CD4-positive, alpha-beta T cell treated with Interleukin-6 for 4 hours (primary cell): ENCODE results near the gene GNAQ.
"Not testable (repeated sequence)": the region's sequence is repeated elsewhere in the genome, so short reads cannot be mapped to it uniquely, and the experiment has no call there.

Experiments used
- DNase-seq: peaks from one replicate; pipeline ENCODE4 v3.0.0-alpha.2; 2020; ENCODE audit warnings: mixed read lengths

The GNAQ gene

DNA sequence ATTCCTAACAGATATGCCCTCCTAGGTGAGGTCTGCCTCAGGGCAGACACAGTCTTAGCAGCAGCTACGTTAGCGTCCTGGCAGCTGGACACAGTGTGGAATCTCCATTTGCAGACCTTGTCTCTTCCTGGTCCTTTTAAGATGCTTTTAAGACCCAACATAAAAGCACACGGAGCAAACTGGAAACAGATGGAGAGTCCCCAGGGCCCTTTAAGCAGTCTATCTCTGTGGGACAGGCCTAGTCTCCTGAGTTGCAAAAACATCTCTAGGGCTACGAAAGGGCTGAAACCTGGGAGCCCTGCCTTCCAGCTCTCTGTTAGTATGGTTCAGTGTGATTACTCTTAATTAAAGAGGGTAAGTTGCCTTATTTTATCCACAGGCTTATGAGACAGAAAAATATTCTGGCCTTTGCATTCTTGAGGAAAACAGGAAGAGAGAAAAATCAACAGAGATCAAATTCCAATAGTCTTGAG, 317.5 kb downstream of the GNAQ start:
- DNase-seq = no peak

DNA sequence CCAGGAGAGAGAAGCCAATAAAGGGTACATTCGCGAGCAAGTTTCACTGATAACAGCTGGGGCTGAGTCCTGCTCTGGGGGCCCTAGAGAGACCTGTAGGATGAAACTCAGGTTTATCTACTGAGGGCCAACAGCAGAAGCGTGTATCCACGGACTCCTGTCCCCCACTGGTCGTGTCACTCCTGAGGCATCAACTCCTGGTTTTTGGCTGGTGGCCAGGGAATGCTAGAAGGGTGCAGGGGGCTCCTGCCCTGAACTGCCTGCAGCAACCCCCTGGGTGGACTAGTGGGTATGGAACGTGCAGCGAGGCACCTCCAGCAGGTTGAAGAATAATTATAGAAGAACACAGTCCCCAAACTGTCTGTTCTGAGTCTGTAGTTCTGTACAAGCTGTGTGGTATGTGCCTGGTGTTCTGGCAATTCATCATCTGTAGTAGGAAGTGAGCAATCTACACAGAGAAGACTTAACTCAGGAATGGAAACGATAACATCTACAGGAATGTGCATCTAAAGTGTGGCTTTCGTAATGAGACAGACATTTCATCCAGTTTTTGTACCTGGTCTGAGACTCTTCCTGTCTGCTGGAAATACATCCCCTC, 319.0 kb downstream of the GNAQ start:
- no peak for DNase-seq

DNA sequence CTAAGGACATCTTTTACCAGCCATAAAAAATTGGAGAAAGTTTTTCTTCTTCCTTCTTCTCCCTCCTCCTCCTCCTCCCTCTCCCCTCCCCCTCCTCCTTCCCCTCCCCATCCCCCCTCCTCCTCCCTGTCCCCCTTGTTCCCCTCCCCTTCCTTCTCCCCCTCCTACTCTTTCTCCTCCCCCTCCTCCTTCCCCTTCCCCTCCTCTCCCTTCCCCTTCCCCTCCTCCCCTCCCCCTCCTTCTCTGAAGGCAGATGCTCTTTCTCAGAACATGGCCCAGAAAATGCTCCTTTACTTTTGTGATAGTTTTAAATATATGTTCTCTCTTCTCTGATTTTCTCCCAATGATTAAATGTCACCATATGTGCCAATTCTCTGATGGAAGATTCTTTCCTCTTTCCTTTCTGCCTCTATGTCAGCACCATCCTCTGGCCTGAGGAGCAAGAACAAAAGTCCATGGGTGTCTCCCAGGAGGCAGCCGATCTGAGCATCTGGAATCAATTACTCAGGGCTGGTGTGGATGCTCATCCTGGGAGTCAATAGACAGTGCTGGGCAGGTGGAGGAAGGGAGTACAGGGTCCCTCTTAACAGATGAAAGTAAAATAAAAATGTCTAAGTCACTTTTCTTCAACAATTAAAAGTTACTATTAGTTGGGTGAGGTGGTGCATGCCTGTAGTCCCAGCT, 320.5 kb downstream of the GNAQ start:
- no peak for DNase-seq

DNA sequence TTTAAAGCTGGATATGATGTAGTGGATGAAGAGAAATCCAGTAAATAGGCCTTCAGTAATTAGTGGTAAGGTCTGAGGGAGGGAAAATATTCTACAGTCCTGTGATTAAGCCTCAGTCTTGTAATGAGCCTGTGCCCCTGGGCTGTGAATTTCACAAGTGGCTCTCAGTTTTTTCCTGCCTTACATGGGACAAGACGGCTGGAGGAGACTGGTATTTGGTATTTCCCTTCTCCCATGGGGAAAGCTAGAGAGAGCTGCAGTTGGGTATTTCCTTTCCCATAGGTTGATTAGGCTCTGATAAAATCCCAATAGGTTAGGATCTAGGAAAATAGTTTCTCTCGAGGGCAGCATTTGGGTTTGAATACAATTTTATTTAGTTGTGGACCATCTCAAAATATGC, 321.3 kb downstream of the GNAQ start:
- no peak for DNase-seq

DNA sequence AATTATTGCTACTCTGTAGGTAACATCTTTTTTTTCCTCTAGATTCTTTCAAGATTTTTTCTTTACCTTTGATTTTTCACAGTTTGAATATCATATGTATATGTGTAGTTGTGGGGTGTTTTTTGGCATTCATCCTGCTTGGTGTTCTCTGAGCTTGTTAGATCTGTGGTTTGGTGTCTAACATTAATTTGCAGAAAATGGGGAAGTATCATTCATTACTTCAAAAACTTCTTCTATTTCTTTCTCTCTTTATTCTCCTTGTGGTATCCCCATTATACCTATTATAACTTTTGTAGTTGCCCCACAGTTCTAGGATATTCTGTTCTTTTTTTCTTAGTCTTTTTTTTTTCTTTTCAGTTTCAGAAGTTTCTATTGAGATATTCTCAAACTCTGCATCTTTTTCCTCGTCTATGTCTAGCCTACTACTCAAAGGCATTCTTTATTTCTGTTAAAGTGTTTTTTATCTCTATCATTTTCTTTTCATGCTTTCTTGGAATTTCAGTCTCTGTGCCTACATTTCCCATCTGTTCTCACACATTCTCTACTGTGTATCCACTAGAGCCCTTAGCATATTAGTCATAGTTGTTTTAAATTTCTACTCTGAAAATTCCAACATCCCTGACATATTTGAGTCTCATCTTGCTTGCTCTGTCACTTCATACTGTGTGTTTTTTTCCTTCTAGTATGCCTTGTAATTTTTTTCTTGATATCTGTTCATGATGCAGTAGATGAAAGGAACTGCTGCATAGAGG, 323.4 kb downstream of the GNAQ start:
- DNase-seq = no peak

DNA sequence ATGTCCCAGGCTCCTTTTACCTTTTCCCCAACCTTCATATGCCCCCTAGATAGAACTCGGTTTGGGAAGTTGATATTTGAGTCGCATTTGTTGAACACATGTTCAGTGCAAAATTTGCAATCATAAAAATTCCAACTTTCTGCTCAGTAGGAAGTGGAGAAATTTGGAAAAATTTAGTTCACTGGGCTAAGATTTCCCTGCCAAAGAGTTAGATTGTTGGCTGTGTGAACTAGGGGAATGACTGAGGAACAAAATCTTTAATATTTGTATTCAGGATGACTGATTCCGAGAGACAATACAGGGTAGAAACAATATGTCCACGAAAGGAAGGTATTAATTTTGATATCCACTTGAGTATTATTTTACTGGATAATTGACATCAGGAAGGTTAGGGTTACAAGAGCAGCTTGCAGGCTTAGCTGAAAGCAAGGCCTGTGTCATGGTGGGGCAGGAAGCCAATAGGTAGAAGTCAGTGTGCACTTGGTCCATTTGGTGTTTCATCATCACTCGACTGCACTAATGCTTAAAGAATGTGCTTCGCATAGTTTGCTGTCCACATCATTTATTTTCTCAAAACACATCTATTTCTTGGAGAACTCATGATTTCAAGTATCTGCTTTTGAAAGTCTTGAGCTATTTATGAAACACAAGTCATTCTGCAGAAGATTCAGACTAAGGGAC, 324.1 kb downstream of the GNAQ start:
- no peak for DNase-seq

DNA sequence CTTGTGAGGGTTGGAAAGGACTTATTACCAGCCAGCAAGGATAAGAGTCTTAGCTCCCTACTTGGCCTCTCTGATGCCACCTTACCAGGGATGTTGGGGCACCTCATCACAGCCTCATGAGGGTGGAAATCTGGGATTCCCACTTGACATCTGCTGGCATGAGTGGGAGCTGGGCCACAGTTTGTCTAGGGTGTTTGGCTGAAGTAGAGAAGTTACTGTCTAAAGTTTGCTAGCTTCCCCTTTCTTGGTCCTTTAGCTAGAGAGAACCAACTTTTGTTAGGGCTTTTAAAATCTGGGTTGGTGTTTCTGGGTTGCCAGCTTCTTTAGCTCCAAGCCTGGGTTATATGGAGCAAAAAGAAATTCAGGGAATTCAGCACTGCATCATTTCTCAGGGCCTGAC, 326.0 kb downstream of the GNAQ start:
- DNase-seq = no peak

DNA sequence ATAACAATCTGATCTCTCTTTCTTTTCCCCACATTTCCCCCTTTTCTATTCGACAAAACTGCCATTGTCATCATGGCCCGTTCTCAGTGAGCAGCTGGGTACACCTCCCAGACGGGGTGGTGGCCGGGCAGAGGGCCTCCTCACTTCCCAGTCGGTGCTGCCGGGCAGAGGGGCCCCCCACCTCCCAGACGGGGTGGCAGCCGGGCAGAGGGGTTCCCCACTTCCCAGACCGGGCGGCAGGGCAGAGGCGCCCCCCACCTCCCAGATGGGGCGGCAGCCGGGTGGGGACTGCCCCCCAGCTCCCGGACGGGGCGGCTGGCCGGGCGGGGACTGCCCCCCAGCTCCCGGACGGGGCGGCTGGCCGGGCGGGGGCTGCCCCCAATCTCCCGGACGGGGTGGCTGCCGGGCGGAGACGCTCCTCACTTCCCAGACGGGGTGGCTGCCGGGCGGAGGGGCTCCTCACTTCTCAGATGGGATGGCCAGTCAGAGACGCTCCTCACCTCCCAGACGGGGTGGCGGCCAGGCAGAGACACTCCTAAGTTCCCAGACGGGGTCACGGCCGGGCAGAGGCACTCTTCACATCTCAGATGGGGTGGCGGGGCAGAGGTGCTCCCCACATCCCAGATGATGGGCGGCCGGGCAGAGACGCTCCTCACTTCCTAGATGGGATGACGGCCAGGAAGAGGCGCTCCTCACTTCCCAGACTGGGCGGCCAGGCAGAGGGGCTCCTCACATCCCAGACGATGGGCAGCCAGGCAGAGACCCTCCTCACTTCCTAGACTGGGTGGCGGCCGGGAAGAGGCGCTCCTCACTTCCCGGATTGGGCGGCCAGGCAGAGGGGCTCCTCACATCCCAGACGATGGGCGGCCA, 328.9 kb downstream of the GNAQ start:
- DNase-seq = not testable (repeated sequence)

DNA sequence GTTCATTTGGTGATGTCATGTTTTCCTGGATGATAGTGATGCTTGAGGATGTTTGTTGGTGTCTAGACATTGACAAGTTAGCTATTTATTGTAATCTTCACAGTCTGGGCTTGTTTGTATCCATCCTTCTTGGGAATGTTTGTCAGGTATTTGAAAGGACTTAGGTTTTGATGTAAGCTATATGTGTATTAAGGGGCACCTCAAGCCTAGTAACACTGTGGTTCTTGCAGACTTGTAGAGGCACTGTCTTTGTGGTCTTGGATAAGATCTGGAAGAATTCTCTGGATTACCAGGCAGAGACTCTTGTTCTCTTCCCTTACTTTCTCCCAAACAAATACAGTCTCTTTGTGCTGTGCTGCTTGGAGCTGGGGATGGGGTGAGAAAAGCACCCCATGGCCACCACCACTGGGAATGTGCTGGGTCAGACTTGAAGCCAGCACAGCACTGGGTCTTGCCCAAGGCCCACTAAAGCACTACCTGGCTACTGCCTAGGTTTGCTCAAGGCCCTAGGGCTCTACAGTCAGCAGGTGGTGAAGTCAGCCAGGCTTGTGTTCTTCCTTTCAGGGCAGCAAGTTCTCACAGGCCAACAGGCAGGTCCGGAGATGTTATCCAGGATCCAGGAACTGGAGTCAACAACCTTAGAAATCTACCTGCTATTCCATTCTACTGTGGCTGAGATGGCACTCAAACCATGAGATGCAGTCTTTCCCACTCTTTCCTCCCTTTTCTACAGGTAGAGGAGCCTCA, 334.2 kb downstream of the GNAQ start:
- DNase-seq = no peak

DNA sequence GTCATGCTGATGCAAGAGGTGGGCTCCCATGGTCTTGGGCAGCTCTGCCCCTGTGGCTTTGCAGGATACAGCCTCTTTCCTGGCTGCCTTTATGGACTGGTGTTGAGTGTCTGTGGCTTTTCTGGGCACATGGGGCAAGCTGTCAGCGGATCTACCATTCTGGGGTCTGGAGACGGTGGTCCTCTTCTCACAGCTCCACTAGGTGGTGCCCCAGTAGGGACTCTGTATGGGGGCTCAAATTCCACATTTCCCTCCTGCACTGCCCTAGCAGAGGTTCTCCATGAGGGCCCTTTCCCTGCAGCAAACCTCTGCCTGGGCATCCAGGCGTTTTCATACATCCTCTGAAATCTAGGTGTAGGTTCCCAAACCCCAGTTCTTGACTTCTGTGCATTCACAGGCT, 340.9 kb downstream of the GNAQ start:
- DNase-seq = not testable (repeated sequence)

DNA sequence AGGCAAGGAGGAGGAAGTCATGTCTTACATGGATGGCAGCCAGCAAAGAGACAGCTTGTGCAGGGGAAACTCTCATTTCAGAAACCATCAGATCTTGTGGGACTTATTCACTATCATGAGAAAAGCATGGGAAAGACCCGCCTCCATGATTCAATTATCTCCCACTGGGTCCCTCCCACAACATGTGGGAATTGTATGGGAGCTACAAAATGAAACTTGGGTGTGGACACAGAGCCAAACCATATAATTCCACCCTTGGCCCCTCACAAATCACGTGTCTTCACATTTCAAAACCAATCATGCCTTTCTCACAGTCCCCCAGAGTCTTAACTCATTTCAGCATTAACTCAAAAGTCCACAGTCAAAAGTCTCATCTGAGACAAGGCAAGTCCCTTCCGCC, 341.5 kb downstream of the GNAQ start:
- DNase-seq = not testable (repeated sequence)

DNA sequence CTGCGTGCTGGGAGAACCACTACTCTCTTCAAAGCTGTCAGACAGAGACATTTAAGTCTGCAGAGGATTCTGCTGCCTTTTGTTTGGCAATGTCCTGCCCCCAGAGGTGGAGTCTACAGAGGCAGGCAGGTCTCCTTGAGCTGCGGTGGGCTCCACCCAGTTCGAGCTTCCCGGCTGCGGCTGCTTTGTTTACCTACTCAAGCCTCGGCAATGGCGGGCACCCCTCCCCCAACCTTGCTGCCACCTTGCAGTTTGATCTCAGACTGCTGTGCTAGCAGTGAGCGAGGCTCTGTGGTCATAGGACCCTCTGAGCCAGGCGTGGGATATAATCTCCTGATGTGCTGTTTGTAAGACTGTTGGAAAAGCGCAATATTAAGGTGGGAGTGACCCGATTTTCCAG, 343.9 kb downstream of the GNAQ start:
- DNase-seq = not testable (repeated sequence)

DNA sequence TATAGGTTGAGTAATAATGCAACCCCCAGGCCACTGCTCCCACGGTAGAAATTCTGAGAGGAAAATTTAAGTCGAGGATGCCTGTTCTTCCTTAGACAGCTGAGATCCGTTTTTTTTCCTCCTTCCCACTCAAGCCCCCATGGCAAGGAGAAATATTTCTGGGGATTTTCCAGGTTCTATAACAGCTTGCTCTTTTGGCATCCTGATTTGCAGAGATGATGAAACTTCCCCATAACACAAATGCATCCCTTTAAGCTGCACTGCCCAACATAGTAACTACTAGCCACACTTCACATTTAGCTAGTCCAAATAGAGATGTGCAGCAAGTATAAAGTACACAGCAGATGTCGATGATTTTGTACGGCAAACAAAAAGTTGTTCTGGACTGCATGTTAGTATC, 351.0 kb downstream of the GNAQ start:
- no peak for DNase-seq

DNA sequence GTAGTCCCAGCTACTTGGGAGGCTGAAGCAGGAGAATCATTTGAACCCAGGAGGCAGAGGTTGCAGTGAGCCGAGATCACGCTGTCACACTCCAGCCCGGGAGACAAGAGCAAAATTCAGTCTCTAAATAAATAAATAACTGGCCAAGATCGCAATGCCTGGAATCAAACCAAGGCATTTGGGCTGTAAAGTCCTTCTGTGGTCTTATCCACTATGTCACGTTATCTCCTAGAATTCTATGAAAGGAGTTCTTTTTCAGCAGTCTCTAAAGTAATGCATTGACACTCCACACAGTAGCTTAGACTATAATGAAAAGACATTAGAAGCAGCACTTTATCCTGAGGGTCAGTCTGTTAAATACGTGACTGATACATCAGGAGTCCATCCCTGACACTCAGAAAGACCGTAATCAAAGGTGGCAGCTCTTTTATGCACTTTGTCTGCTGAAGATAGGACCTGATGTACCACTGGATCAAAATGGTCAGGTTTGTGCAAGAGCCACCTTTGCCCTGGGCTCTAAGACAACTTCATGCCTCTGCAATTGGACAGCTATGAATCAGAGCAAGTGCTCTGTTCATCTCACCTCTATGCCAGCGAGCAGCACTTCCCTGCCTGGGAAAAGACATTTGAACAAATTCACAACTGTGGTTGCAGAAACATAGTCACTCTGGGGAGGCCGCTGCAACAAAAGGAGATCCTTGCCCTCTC, 351.8 kb downstream of the GNAQ start:
- no peak for DNase-seq

DNA sequence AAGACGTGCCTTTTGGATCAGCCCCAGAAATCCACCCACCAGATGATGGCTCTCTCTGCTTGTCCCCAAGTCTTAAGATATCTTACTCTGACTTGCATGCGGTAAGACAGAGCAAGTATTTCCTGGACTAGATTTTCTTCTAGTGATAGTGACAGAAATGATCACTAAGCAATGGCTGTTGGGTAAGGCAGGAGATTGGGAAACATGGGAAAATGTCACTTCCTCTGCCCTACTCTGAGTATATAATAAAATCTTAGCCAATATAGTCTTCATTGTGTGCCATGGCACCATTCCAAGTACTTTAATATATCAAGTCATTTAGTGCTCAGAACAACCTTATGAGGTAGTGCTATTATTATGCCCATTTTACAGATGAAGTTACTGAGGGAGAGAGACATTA, 352.5 kb downstream of the GNAQ start:
- DNase-seq = no peak

DNA sequence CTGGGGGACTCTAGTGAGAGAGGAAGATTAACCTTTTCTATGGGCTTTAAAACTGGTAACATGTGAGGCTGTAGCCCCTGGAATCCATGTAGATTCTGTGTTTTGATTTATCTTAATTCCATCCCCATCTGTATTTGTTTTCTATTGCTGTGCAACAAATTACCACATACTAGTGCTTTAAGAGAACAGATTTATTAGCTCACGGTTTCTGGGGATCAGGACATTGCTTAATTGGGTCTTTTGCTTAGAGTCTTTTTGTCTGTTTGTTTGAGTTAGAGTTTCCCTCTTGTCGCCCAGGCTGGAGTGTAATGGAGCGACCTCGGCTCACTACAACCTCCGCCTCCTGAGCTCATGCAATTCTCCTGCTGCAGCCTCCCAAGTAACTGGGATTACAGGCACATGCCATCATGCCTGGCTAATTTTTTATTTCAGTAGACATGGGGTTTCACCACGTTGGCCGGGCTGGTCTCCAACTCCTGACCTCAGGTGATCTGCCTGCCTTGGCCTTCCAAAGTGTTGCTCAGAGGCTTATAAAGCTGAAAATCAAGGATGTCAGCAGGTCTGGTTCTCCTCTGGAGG, 353.6 kb downstream of the GNAQ start:
- no peak for DNase-seq

DNA sequence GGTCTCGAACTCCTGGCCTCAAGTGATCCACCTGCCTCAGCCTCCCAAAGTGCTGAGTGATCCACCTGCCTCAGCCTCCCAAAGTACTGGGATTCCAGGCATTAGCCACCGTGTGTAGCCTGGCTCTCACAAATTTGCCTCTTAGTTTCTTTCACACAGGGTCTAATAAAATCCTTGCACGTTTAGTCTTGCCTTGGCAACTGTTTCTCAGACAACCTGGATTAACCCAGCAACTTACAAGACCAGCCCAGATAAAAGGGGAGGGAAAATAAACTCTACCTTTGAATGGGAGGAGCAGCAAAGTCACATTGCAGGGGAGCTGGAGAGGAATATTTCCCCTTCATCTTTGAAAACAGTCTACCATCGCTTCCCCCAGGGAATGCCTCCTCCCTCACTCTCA, 354.2 kb downstream of the GNAQ start:
- DNase-seq = no peak

DNA sequence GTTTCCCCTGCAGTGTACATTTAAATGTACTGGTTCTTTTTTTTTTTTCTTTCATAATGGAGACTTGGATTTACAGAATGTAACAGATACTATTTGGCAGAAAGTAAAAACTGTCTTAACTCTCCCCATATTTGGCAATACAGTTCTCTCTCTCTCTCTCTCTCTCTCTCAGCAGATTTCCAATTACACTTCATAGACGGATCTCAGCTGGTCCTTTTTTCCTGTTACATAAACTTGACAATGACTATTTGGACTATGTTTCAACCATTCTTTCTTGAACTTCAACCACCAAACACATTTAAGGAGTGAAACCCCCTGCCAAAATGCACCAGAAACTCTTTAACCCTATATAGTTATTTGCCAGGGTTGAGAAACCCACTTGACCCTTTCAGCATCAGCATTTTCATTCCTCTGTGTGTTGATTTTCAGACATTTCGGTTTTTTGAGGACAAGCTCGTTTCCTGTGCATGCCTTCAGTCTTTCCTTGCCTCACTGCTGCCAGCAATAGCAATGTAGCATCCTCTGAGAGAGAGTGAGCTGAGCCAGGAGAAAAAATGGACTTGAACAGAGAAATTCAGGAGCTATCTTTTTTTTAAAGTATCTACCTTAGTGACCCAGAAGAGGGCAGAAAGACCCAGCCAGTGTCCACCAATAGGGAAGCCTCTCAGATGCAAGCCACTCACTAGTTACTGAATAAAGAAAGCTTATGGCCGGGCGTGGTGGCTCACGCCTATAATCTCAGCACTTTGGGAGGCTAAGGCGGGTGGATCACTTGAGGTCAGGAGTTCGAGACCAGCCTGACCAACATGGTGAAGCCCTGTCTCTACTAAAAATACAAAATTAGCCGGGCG, 357.4 kb downstream of the GNAQ start:
- DNase-seq = no peak

DNA sequence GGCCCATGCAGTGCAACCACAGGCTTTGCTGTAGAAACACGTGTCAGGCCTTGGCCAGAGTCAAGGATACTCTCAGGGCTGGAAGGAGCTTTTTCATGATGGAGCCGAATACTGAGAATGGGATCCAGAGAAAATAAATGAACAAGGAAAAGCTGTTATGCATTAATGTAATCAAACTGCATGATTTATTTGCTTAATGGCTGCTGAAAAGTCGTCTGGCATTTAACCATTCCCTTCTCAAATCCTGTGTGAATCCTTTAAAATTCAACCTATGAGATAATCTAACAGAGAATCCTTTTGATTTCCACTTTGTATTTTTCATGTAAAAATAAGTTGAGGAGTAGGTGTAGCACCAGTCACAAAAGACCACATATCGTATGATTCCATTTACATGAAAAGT, 359.4 kb downstream of the GNAQ start:
- DNase-seq = no peak

DNA sequence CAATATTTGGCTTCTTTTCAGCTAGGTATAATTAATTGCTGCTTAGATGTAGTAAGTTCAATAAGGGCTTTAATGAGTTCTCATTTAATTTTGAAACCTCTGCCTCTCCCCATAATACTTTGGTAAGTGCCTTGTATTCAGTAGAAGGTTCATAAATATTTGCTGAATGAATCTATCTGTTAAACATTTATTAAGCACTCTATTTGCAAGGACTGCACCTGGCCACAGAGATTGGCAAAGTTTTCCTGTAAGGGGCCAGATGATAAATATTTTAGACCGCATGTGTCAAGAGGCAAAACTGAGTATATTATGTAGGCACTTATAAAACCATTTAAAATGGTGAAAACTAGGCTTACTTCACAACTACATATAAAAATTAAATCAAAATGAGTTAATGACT, 364.5 kb downstream of the GNAQ start:
- DNase-seq = no peak
